HepG2 (cell line): ENCODE data around the gene GIMAP4.

Source experiments
- ATF1 ChIP-seq: IDR thresholded peaks from 2 replicates; pipeline ENCODE4 v1.6.1; 2016; ENCODE audit warnings: mild to moderate bottlenecking, control low read depth
- KAT7 ChIP-seq: IDR thresholded peaks from 2 replicates; pipeline ENCODE4 v1.6.1; 2018; ENCODE audit warnings: borderline replicate concordance, missing compliant biosample characterization
- RFX5 ChIP-seq: IDR thresholded peaks from 2 replicates; pipeline ENCODE4 v1.6.1; 2011; ENCODE audit warnings: low read depth, low read length, improper control_type of control experiment
- ZNF431 ChIP-seq: sonication (generic); formaldehyde crosslinking; IDR thresholded peaks from 2 replicates; pipeline ENCODE4 v1.9.0; 2022; ENCODE audit warnings: missing genetic modification reagents, low read depth, mild to moderate bottlenecking, borderline replicate concordance
- ZSCAN12 ChIP-seq: sonication (generic); formaldehyde crosslinking; IDR thresholded peaks from 2 replicates; pipeline ENCODE4 v1.9.0; 2021; ENCODE audit warnings: mild to moderate bottlenecking, missing genetic modification reagents
- TF ChIP-seq, protein P1 (sequence below): sonication (generic); formaldehyde crosslinking; IDR thresholded peaks from 2 replicates; pipeline ENCODE4 v1.4.0; 2020; ENCODE audit warnings: mild to moderate bottlenecking, missing genetic modification reagents, borderline replicate concordance

DNA sequence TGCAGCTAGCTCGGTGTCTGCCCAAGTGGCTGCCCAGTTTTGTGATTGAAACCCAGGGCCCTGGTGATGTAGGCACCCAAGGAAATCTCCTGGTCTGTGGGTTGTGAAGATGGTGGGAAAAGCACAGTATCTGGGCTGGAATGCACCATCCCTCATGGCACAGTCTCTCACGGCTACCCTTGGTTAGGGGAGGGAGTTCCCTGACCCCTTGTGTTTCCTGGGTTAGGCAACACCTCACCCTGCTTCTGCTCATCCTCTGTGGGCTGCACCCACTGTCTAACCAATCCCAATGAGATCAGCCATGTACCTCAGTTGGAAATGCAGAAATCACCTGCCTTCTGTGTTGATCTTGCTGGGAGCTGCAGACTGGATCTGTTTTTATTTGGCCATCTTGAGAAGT, 27.6 kb downstream of the GIMAP4 start:
- TF ChIP-seq KAT7 (CRISPR knock-in tag) (no peak), RFX5 (no peak), ATF1 (no peak), ZNF431 (CRISPR knock-in tag) (no peak), ZSCAN12 (CRISPR knock-in tag) (no peak)
- TF ChIP-seq, protein P1, sequence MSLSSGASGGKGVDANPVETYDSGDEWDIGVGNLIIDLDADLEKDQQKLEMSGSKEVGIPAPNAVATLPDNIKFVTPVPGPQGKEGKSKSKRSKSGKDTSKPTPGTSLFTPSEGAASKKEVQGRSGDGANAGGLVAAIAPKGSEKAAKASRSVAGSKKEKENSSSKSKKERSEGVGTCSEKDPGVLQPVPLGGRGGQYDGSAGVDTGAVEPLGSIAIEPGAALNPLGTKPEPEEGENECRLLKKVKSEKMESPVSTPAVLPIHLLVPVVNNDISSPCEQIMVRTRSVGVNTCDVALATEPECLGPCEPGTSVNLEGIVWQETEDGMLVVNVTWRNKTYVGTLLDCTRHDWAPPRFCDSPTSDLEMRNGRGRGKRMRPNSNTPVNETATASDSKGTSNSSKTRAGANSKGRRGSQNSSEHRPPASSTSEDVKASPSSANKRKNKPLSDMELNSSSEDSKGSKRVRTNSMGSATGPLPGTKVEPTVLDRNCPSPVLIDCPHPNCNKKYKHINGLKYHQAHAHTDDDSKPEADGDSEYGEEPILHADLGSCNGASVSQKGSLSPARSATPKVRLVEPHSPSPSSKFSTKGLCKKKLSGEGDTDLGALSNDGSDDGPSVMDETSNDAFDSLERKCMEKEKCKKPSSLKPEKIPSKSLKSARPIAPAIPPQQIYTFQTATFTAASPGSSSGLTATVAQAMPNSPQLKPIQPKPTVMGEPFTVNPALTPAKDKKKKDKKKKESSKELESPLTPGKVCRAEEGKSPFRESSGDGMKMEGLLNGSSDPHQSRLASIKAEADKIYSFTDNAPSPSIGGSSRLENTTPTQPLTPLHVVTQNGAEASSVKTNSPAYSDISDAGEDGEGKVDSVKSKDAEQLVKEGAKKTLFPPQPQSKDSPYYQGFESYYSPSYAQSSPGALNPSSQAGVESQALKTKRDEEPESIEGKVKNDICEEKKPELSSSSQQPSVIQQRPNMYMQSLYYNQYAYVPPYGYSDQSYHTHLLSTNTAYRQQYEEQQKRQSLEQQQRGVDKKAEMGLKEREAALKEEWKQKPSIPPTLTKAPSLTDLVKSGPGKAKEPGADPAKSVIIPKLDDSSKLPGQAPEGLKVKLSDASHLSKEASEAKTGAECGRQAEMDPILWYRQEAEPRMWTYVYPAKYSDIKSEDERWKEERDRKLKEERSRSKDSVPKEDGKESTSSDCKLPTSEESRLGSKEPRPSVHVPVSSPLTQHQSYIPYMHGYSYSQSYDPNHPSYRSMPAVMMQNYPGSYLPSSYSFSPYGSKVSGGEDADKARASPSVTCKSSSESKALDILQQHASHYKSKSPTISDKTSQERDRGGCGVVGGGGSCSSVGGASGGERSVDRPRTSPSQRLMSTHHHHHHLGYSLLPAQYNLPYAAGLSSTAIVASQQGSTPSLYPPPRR, result no peak
